ENCODE data around the gene SPCS1.

DNA sequence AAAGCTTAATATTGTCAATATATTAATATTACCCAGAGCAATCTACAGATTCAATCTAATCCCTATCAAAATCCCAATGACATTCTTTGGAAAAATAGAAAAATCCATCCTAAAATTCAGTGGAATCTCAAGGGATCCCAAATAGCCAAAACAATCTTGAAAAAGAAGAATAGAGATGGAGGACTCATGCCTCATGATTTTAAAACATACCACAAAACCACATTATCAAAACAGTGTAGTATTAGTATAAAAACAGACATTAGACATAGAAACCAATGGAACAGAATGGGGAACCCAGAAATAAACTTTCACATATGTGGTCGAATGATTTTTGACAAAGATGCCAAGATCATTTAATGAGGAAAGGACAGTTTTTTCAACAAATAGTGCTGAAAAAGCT, 50.2 kb downstream of the SPCS1 start:
- TF ChIP-seq CTCF (optimal IDR thresholded peaks at IDR 0.05 in 1 of 3, IDR thresholded peaks at IDR 0.05 in 1 of 3, conservative IDR thresholded peaks at IDR 0.05 in 1 of 3; ENCODE audit: extremely low read depth in 1 of 3, insufficient read depth in 2 of 3, low read length in 3 of 3) = no peak
- TF ChIP-seq EZH2 (IDR thresholded peaks at IDR 0.05; ENCODE audit: low read length) = no peak

All from keratinocyte (primary cell).